Stimulated activated CD8-positive, alpha-beta memory T cell treated with anti-CD3 and anti-CD28 coated beads, Interleukin-15, amount 100 ng/mL, for 4 hours (primary cell): Measurements from ENCODE around the gene TAGAP.
"Not testable (repeated sequence)": the region's sequence is repeated elsewhere in the genome, so short reads cannot be mapped to it uniquely, and the experiment has no call there.

ENCODE experiments used
- DNase-seq, 2 donors: peaks; one replicate each; pipeline ENCODE4 v3.0.0-alpha.2; 2020; ENCODE audit warnings: low read depth in 2 of 2

Gene TAGAP

GRCh38 chr6:159045801-159046200, 1.0 kb upstream of the TAGAP start:
- DNase-seq, result no peak

- DNase-seq, result no peak
These were observed 844 bp downstream of the TAGAP start for GRCh38 chr6:159043947-159044346.

GRCh38 chr6:159043251-159043650, 1.5 kb downstream of the TAGAP start:
- DNase-seq, result no peak

- DNase-seq, result no peak
These were observed 2.0 kb downstream of the TAGAP start for GRCh38 chr6:159042826-159043181.

- DNase-seq, result peak in 1 of 2 donors; percentile 54
These were observed 2.6 kb downstream of the TAGAP start for GRCh38 chr6:159042003-159042825.

- no peak for DNase-seq
These were observed 3.6 kb downstream of the TAGAP start for GRCh38 chr6:159041181-159041580.

- DNase-seq, result no peak
These were observed 4.9 kb downstream of the TAGAP start for GRCh38 chr6:159039885-159040258.

GRCh38 chr6:159038914-159039884, 5.6 kb downstream of the TAGAP start:
- DNase-seq, result no peak

- DNase-seq, result not testable (repeated sequence)
These were observed 6.5 kb downstream of the TAGAP start for GRCh38 chr6:159038318-159038717.

GRCh38 chr6:159037756-159038290, 7.0 kb downstream of the TAGAP start:
- no peak for DNase-seq

- no peak for DNase-seq
These were observed 8.1 kb downstream of the TAGAP start for GRCh38 chr6:159036673-159037072.

- no peak for DNase-seq
These were observed 8.9 kb downstream of the TAGAP start for GRCh38 chr6:159035891-159036290.

- DNase-seq, result no peak
These were observed 11.4 kb downstream of the TAGAP start for GRCh38 chr6:159033160-159034049.

- DNase-seq, result no peak
These were observed 12.9 kb downstream of the TAGAP start for GRCh38 chr6:159031846-159032245.

- DNase-seq, result no peak
These were observed 14.6 kb downstream of the TAGAP start for GRCh38 chr6:159030168-159030567.

- not testable (repeated sequence) for DNase-seq
These were observed 19.6 kb downstream of the TAGAP start for GRCh38 chr6:159025224-159025623.

- no peak for DNase-seq
These were observed 20.9 kb downstream of the TAGAP start for GRCh38 chr6:159023893-159024292.

- DNase-seq, result no peak
These were observed 24.8 kb downstream of the TAGAP start for GRCh38 chr6:159020011-159020410.

GRCh38 chr6:159017757-159018559, 26.8 kb downstream of the TAGAP start:
- DNase-seq, result no peak

- no peak for DNase-seq
These were observed 30.4 kb downstream of the TAGAP start for GRCh38 chr6:159014406-159014805.

- DNase-seq, result no peak
These were observed 31.6 kb downstream of the TAGAP start for GRCh38 chr6:159013229-159013628.
